ENCODE results near the gene TCFL5.

TCFL5 gene

DNA sequence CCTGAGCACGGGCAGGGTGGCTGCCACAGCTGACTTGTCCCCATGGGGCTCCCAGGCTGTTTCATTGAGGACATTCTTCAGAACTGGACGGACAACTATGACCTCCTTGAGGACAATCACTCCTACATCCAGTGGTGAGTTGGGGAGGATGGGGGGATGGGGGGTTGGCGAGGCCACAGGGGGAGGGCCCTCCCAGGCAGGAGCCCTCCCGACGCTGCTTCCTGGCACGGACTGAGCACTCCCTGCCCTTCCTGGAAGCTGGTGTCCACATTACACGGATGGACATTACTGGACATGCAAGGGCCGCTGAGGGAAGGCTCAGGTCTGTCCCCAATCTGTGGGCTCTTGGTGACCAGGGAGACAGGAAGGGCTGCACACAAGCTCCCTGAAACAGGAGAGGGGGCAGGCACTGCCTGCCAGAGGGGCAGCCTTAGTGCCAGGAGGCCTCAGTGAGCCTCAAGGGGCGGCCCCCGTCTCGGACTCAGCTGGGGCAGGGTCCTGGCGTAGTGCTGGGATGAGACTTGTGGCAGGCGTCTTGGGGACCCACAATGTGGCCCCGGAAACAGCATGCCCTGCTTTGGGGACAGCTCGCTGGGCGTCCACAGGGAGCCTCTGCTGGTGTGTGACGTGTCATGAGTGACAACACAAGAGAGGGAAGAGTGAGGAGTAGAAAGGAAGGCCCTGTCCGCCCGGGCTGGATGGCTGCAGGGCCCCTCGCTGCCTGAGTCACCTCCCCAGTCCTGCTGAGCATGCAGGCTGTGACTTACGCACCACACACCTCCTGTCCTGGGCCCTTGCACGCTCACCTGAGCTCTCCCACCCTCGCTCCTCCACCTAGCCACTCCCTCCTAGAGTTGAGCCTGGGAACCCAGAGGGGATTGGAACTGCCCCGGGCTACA, 51.8 kb downstream of the TCFL5 start:
- WGBS (ENCODE audit: insufficient coverage, insufficient read length), result no CpG with 5 or more reads among the region's 24 CpGs
- Histone ChIP-seq H3K27me3 (ENCODE audit: control insufficient read depth, insufficient read depth, low read length) (no peaks in the 10 kb centered on the region), H3K36me3 (ENCODE audit: control insufficient read depth, insufficient read depth, low read length) (peaks cover 22% of the 10 kb centered on the region), H3K4me1 (ENCODE audit: control insufficient read depth, insufficient read depth, low read length) (peaks cover 4% of the 10 kb centered on the region), H3K27ac (ENCODE audit: low read length) (no peak overlapping the region), H3K9me3 (ENCODE audit: control insufficient read depth, insufficient read depth, low read length) (no peaks in the 10 kb centered on the region), H3K4me3 (ENCODE audit: low read length) (no peak overlapping the region)
- DNase-seq (ENCODE audit: low read depth, low spot score), result no peak

- Histone ChIP-seq H3K27me3 (ENCODE audit: control insufficient read depth, insufficient read depth, low read length) (no peaks in the 10 kb centered on the region), H3K9me3 (ENCODE audit: control insufficient read depth, insufficient read depth, low read length) (no peaks in the 10 kb centered on the region), H3K36me3 (ENCODE audit: control insufficient read depth, insufficient read depth, low read length) (peaks cover 22% of the 10 kb centered on the region), H3K27ac (ENCODE audit: low read length) (no peak overlapping the region), H3K4me1 (ENCODE audit: control insufficient read depth, insufficient read depth, low read length) (peaks cover 6% of the 10 kb centered on the region; the same call in 1 of the 2 replicates), H3K4me3 (ENCODE audit: low read length) (no peak overlapping the region)
- no peak for DNase-seq (ENCODE audit: low read depth, low spot score)
- no CpG with 5 or more reads among the region's 21 CpGs for WGBS (ENCODE audit: insufficient coverage, insufficient read length)
These were observed 53.3 kb downstream of the TCFL5 start for GRCh38 chr20:62808211-62808865.

DNA sequence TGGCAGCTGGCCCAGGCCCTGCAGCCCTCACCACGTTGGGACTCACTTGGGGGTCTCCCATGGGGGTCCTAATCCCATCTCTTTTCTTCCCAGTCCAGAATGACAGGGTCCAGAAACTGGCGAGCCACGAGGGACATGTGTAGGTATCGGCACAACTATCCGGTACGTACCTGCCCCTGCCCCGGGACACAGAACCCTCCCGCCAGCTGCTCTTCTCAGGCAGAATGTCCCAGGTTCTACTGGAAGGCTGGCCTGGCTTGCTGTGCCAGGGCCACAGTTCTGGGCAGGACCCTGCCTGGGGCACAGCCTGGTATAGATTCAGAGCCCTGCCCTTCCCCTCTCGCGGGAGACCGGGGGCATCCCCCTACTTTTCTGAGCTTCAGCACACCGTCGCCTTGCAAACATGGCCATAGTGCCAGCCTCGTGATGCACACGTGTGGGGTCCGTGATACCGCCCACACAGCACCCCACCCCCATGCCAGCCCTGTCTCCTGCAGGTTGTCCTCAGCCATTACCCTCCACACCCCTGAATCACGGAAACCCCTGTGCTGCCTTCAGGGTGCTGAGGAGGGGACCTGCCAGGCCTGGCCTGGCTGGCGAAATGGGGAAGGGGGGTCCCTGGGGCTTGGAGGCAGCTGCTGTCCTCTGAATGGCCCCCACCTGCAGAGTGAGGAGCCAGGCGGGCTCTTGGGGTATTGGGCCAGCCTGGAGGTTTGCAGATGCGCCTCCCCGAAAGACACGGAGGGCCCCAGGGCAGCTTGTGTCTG, 54.0 kb downstream of the TCFL5 start:
- Histone ChIP-seq H3K4me3 (ENCODE audit: low read length) (no peak overlapping the region), H3K9me3 (ENCODE audit: control insufficient read depth, insufficient read depth, low read length) (no peaks in the 10 kb centered on the region), H3K27me3 (ENCODE audit: control insufficient read depth, insufficient read depth, low read length) (no peaks in the 10 kb centered on the region), H3K27ac (ENCODE audit: low read length) (no peak overlapping the region), H3K4me1 (ENCODE audit: control insufficient read depth, insufficient read depth, low read length) (peaks cover 6% of the 10 kb centered on the region; the same call in 1 of the 2 replicates), H3K36me3 (ENCODE audit: control insufficient read depth, insufficient read depth, low read length) (peaks cover 22% of the 10 kb centered on the region)
- no CpG with 5 or more reads among the region's 23 CpGs for WGBS (ENCODE audit: insufficient coverage, insufficient read length)
- no peak for DNase-seq (ENCODE audit: low read depth, low spot score)

- Histone ChIP-seq H3K36me3 (ENCODE audit: control insufficient read depth, insufficient read depth, low read length) (peaks cover 15% of the 10 kb centered on the region), H3K27ac (ENCODE audit: low read length) (no peak overlapping the region), H3K27me3 (ENCODE audit: control insufficient read depth, insufficient read depth, low read length) (no peaks in the 10 kb centered on the region), H3K9me3 (ENCODE audit: control insufficient read depth, insufficient read depth, low read length) (no peaks in the 10 kb centered on the region), H3K4me1 (ENCODE audit: control insufficient read depth, insufficient read depth, low read length) (peaks cover 6% of the 10 kb centered on the region; the same call in 1 of the 2 replicates), H3K4me3 (ENCODE audit: low read length) (no peak overlapping the region)
- DNase-seq (ENCODE audit: low read depth, low spot score), result no peak
- WGBS (ENCODE audit: insufficient coverage, insufficient read length), result no CpG with 5 or more reads among the region's 11 CpGs
These were observed 55.1 kb downstream of the TCFL5 start for GRCh38 chr20:62806383-62807050.

- H3K36me3 ChIP-seq (ENCODE audit: control insufficient read depth, insufficient read depth, low read length), result peaks cover 17% of the 10 kb centered on the region
- WGBS (ENCODE audit: insufficient coverage, insufficient read length), result no CpG with 5 or more reads among the region's 25 CpGs
- no peak overlapping the region for H3K27ac ChIP-seq (ENCODE audit: low read length)
These were observed 55.8 kb downstream of the TCFL5 start for GRCh38 chr20:62805711-62806382.

GRCh38 chr20:62805155-62805710, 56.4 kb downstream of the TCFL5 start:
- Histone ChIP-seq H3K27ac (ENCODE audit: low read length) (no peak overlapping the region), H3K9me3 (ENCODE audit: control insufficient read depth, insufficient read depth, low read length) (no peaks in the 10 kb centered on the region), H3K27me3 (ENCODE audit: control insufficient read depth, insufficient read depth, low read length) (no peaks in the 10 kb centered on the region), H3K4me3 (ENCODE audit: low read length) (peak overlapping the region; percentile 78; the same call in 1 of the 2 replicates), H3K36me3 (ENCODE audit: control insufficient read depth, insufficient read depth, low read length) (peaks cover 17% of the 10 kb centered on the region), H3K4me1 (ENCODE audit: control insufficient read depth, insufficient read depth, low read length) (peaks cover 6% of the 10 kb centered on the region; the same call in 1 of the 2 replicates)
- no peak for DNase-seq (ENCODE audit: low read depth, low spot score)
- no CpG with 5 or more reads among the region's 58 CpGs for WGBS (ENCODE audit: insufficient coverage, insufficient read length)

More at GRCh38 chr20:62805711-62806382, 55.8 kb downstream of the TCFL5 start:
- Histone ChIP-seq H3K4me1 (ENCODE audit: control insufficient read depth, insufficient read depth, low read length) (peaks cover 6% of the 10 kb centered on the region; the same call in 1 of the 2 replicates), H3K9me3 (ENCODE audit: control insufficient read depth, insufficient read depth, low read length) (no peaks in the 10 kb centered on the region), H3K4me3 (ENCODE audit: low read length) (peak overlapping the region; percentile 78; the same call in 1 of the 2 replicates), H3K27me3 (ENCODE audit: control insufficient read depth, insufficient read depth, low read length) (no peaks in the 10 kb centered on the region)
- no peak for DNase-seq (ENCODE audit: low read depth, low spot score)

DNA sequence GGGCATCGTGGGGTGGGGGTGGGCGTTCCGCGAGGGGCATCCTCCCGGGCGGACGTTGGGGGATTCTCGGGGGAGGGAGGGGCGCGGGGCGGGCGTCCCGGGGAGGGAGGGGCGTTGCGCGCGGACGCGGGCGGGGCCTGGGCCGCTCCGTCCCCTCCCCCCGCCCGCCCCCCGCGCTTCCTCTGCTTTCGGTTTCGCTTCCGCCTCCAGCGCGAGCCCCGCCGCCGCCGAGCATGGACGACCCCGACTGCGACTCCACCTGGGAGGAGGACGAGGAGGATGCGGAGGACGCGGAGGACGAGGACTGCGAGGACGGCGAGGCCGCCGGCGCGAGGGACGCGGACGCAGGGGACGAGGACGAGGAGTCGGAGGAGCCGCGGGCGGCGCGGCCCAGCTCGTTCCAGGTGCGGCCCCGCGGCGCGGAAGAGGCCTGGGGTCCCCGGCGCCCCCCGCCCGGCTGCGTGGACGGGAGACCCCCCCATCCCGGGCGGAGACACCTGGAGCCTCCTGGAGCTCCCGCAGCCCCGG, 56.9 kb downstream of the TCFL5 start, which contains the start of gene OGFR:
OGFR (plus strand) TSS at position 209 of the 528 bp plus-strand sequence; CDS start at position 234, 25 bp downstream.
- WGBS (ENCODE audit: insufficient coverage, insufficient read length), result no CpG with 5 or more reads among the region's 77 CpGs
- Histone ChIP-seq H3K4me1 (ENCODE audit: control insufficient read depth, insufficient read depth, low read length) (peaks cover 6% of the 10 kb centered on the region; the same call in 1 of the 2 replicates), H3K4me3 (ENCODE audit: low read length) (peak within 1 kb of the TSS; percentile 78), H3K36me3 (ENCODE audit: control insufficient read depth, insufficient read depth, low read length) (peaks cover 12% of the 10 kb centered on the region), H3K27me3 (ENCODE audit: control insufficient read depth, insufficient read depth, low read length) (no peaks in the 10 kb centered on the region), H3K27ac (ENCODE audit: low read length) (no peak within 1 kb of the TSS), H3K9me3 (ENCODE audit: control insufficient read depth, insufficient read depth, low read length) (no peaks in the 10 kb centered on the region)
- DNase-seq (ENCODE audit: low read depth, low spot score), result no peak

DNA sequence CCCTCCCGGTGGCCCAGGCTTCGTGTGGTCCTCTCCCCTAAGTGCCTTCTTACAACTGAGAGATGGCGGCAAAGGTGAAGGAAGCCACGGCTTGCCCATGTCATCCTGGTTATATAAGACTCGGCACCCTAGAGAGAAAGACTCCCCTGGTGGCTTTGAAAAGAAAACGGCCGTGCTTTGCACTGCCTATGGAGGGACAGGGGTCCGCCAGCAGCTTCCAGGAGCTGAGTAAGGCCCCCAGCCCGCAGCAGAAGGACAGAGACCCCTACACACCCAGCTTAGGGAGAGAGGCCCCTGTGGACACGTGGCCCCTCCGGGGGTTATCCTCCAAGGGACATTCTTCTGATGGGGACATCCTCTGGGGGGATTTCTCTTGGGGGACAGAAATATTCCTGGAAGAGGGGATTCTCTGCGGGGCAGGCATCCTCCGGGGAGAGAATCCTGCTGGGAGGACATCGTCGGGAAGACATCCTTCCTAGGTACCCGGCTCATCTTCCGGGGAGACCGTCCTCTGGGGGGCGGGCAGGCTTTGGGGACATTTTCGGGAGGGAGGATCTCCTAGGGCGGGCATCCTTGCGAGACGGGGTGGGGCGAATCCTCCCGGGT, 57.5 kb downstream of the TCFL5 start:
- Histone ChIP-seq H3K9me3 (ENCODE audit: control insufficient read depth, insufficient read depth, low read length) (no peaks in the 10 kb centered on the region), H3K4me1 (ENCODE audit: control insufficient read depth, insufficient read depth, low read length) (peaks cover 6% of the 10 kb centered on the region; the same call in 1 of the 2 replicates), H3K27me3 (ENCODE audit: control insufficient read depth, insufficient read depth, low read length) (no peaks in the 10 kb centered on the region), H3K27ac (ENCODE audit: low read length) (no peak overlapping the region), H3K4me3 (ENCODE audit: low read length) (peak overlapping the region; percentile 78; the same call in 1 of the 2 replicates), H3K36me3 (ENCODE audit: control insufficient read depth, insufficient read depth, low read length) (peaks cover 10% of the 10 kb centered on the region)
- no CpG with 5 or more reads among the region's 25 CpGs for WGBS (ENCODE audit: insufficient coverage, insufficient read length)
- no peak for DNase-seq (ENCODE audit: low read depth, low spot score)
